ENCODE measurements around the gene ARFGAP3.

DNA sequence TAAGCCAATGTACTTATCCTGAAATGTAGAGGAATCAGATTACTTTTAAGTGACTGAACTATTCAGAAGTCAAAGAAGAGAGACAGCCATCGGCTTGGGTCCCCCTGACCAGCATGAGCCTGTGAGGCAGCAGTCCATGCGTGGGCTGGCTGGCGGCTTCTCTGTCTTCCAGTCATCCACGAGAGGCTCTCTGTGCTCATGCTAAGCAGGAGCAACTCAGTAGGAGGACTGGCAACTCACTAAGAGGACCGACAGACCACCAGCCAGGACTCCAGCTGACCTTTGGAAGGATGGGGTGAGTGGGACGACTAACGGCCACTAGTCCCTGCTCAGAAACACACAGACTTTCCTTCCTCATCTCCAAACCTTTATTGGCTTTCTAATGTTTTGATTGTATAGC, 43.6 kb downstream of the ARFGAP3 start:
- TF ChIP-seq CTCF (IDR thresholded peaks at IDR 0.05) = no peak
- no peak for TF ChIP-seq POLR2AphosphoS5 (IDR thresholded peaks at IDR 0.05; ENCODE audit: low read depth, low read length)
